Stimulated activated CD8-positive, alpha-beta memory T cell treated with anti-CD3 and anti-CD28 coated beads, Interleukin-12 subunit alpha, Interleukin-12 subunit beta, amount 100 ng/mL, for 1 hour (primary cell): Measurements from ENCODE around the gene SIX5.

Source experiments
- DNase-seq: peaks from one replicate; pipeline ENCODE4 v3.0.0-alpha.2; 2020; ENCODE audit warnings: low read depth

Gene SIX5

GRCh38 chr19:45773384-45773783 lies 4.3 kb upstream of the SIX5 start:
- no peak for DNase-seq

GRCh38 chr19:45772912-45773311 lies 3.9 kb upstream of the SIX5 start:
- DNase-seq, result no peak

GRCh38 chr19:45772130-45772840 lies 3.2 kb upstream of the SIX5 start:
- no peak for DNase-seq

- no peak for DNase-seq
Observed at GRCh38 chr19:45771311-45771933, 2.4 kb upstream of the SIX5 start.

- peak; percentile 85 for DNase-seq
Observed at GRCh38 chr19:45770192-45771101, 1.4 kb upstream of the SIX5 start.

- DNase-seq, result peak; percentile 38
Observed at GRCh38 chr19:45769821-45770191, 754 bp upstream of the SIX5 start.

GRCh38 chr19:45768655-45768983 lies 433 bp downstream of the SIX5 start:
- DNase-seq, result no peak

GRCh38 chr19:45767881-45768654 lies 984 bp downstream of the SIX5 start:
- no peak for DNase-seq

GRCh38 chr19:45767410-45767880 lies 1.6 kb downstream of the SIX5 start:
- no peak for DNase-seq

- DNase-seq, result no peak
Observed at GRCh38 chr19:45766869-45767346, 2.1 kb downstream of the SIX5 start.

- DNase-seq, result no peak
Observed at GRCh38 chr19:45766296-45766868, 2.7 kb downstream of the SIX5 start.

GRCh38 chr19:45765702-45766295 lies 3.3 kb downstream of the SIX5 start:
- DNase-seq, result no peak

- DNase-seq, result no peak
Observed at GRCh38 chr19:45764945-45765701, 3.9 kb downstream of the SIX5 start.

GRCh38 chr19:45764475-45764874 lies 4.6 kb downstream of the SIX5 start:
- no peak for DNase-seq

- DNase-seq, result no peak
Observed at GRCh38 chr19:45763691-45764294, 5.3 kb downstream of the SIX5 start.

- no peak for DNase-seq
Observed at GRCh38 chr19:45762870-45763631, 6.0 kb downstream of the SIX5 start.

- DNase-seq, result no peak
Observed at GRCh38 chr19:45761714-45762113, 7.3 kb downstream of the SIX5 start.

- DNase-seq, result no peak
Observed at GRCh38 chr19:45758921-45759320, 10.1 kb downstream of the SIX5 start.

- DNase-seq, result no peak
Observed at GRCh38 chr19:45757695-45758094, 11.4 kb downstream of the SIX5 start.
